Measurements from ENCODE around the gene RHAG.
"Not testable (repeated sequence)": the region's sequence is repeated elsewhere in the genome, so short reads cannot be mapped to it uniquely, and the experiment has no call there.

RHAG gene

DNA sequence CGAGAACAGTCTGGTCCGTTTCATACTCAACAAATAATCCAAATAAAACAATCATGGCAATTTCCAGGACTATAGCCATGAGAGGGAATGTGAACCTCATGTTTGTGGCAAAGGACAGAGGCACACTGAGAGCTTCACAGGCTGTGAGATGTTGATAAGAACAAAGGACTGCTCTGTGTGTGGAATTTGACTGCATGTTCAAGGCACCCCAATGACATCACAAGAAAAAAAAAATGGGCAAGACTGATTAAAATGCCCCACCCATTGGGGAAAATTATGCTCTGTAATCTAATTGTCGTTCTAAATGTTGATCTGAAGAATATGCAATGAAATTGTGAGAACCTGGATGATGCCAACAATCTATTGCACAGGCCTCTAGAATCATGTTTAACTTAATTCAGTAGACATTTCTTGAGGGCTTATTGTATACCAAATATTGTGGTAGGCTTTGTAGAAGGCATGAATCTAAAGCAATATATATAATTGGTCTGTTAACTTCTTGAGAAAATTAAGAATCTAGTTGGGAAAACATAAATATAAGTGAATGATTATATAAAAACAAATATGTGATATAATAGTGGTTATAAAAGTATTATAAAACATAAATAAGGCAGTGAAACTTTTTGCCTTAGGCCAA lies at the start of gene RHAG:
RHAG (minus strand) TSS at position 127 of the 637 bp plus-strand sequence; CDS start at position 100, 27 bp downstream.
- no peak for DNase-seq (ENCODE audit: low read depth)

DNA sequence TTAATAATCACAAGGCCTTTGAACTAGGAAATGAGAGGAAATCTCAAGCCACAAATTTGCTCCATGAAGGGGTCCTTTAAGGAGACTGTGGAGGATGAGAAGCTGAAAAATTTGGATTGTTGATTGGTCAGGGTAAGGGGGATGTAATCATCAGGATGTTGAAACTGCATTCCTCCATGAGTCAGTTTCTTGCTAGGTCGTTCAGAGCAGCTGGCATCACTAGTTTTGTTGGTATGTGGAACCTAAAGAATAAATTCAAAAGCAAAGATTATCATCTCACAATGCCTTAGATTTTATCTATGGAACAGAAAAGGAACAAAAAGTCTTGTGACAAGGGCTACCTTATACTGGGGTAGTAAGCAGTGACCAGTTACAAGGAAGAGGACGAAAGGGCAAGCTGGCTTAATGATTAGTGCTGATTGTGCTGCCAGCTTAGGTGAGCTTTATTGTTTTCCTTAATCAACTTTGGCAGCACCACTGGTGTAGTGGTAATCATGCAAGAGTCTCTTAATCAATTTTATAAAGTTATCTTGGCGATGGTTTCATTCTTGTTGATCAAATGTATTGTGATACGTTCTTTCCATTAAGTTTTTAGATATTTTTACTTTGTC lies 40.1 kb upstream of the RHAG start:
- peak; percentile 29 for DNase-seq (ENCODE audit: low read depth)

- no peak for DNase-seq (ENCODE audit: low read depth)
Measured at GRCh38 chr6:49675816-49676215, 39.2 kb upstream of the RHAG start.

DNA sequence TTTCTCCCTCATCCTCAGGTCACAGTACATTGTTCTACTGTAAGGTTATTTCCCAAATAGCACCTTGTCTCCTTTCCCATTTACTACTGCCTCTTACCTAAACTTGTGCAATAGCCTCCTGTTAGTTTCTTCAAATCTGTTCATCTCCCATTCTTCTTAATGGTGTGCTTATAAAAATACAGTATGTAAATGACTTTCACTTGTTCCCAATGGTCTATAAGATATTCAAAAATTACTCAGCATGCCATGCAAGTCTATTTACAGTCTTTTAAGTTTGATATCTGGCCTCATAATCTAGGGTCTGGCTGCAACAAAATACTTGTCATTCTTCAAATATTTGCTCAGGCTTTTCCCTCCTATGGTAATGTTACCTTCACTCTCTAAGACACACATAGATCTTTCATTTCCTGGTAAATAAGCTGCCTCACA lies 31.5 kb upstream of the RHAG start:
- DNase-seq (ENCODE audit: low read depth): no peak

GRCh38 chr6:49666930-49667757 lies 30.5 kb upstream of the RHAG start:
- no peak for DNase-seq (ENCODE audit: low read depth)

GRCh38 chr6:49666480-49666879 lies 29.8 kb upstream of the RHAG start:
- no peak for DNase-seq (ENCODE audit: low read depth)

GRCh38 chr6:49664817-49665216 lies 28.2 kb upstream of the RHAG start:
- DNase-seq (ENCODE audit: low read depth): no peak

DNA sequence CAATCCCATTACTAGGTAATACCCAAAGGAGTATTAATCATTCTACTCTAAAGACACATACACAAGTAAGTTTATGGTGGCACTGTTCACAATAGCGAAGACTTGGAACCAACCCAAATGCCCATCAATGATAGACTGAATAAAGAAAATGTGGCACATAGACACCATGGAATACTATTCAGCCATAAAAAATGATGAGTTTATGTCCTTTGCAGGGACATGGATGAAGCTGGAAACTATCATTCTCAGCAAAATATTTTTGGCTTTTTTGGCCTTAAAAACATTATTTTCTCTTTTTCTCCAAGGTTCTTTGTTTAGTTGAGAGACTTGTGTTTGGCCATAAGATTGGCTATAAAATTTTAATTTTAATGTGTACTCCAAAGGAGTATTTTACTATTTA lies 27.4 kb upstream of the RHAG start:
- DNase-seq (ENCODE audit: low read depth): not testable (repeated sequence)

GRCh38 chr6:49662892-49663261 lies 26.2 kb upstream of the RHAG start:
- no peak for DNase-seq (ENCODE audit: low read depth)

DNA sequence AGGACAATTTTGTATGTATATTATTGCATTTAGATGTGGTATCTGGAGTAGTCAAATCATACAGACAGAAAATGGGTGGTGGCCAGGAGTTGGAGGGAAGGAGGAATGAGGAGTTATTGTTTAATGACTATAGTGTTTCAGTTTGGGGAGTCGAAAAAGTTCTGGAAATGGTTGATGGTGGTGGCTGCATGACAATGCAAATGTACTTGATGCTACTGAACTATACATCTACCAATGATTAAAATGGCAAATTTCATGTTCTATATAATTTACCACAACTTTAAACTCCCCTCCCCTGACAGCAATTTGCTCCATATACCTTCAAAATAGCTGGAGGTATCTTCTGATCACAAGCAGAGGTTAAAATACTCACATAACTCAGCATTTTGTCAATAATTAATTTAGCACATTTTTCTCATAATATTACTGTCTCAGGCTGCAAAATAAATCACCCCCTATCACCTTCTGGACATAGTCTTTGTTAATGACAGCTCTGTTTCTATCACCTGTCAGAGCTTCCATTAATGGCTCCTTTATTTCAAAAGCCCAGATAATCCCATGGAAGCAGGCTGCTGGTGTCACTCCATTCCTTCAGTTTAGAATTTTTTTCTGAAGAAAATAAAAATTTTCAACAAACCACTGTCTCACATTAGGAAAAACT lies 25.7 kb upstream of the RHAG start:
- DNase-seq (ENCODE audit: low read depth): no peak

DNA sequence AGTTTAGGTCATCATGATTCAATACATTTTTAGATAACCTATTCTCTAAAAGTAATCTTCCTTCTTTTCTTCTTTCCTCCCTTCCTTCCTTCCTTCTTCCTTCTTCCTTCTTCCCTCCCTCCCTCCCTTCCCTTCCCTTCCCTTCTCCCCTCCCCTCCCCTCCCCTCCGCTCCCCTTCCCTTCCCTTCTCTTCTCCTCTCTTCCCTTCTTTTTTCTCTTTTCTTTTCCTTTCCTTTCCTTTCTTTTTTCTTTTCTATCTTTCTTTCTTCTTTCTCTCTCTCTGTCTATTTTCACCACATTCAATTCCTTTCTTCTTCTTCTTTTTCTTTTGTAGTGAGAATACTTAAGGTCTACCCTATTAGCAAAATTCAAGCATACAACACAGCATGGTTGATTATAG lies 17.3 kb upstream of the RHAG start:
- DNase-seq (ENCODE audit: low read depth): no peak

GRCh38 chr6:49653438-49653837 lies 16.8 kb upstream of the RHAG start:
- DNase-seq (ENCODE audit: low read depth): no peak

GRCh38 chr6:49651239-49651638 lies 14.6 kb upstream of the RHAG start:
- DNase-seq (ENCODE audit: low read depth): no peak

DNA sequence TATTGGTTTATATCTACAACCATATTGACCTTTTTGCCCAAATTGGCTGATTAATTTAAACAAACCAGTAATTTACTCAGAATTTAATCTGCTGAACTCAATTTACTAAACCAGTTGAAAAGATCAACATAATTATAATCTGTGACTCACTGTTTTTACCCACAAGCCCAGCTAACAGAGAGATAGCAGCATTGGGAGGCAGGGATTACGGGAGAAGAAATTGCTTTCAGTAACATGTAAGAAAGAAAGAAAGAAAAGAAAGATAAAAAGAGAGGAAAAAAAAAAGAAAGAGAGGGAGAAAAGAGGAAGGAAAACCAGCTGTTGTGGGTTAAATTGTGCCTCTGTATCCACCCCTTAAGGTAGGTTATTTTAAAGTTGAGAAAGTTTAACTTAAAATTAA lies 13.3 kb upstream of the RHAG start:
- no peak for DNase-seq (ENCODE audit: low read depth)

DNA sequence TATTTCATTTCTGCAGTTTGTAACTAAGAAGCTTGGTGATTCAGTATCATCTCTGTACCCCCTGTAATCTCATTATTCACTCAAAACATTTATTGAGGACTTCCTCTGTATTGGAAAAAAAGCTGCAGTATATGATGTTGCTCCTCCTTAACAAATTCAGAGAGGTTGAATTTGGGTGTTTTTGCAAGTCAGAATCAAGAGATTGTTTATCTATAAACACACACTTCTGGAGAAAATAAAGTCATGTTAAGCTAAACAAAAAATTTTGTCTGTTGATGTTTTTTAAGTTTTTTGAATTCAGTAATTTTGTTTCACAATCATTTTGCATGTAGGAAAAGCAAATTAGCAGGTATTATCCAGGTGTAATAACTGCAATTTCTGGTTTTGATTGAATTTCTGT lies 11.4 kb upstream of the RHAG start:
- no peak for DNase-seq (ENCODE audit: low read depth)

DNA sequence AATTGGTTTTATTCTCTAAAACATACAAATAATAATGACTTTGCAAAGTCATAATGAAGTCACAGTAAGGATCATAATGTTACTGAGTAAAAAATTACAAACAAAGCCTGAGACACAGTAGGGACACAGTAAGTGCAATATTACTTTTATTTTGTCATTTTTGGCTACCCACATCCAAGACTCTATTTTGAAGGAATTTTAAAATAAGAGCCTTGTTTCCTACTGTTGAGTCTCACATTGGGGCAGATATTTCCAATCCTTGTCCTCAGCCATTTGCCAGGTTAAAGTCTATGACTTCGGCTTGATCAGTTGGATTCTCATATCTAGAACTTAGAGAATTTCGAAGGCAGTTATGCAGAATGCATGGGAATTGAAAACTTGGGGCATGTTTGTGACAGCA lies 10.8 kb upstream of the RHAG start:
- DNase-seq (ENCODE audit: low read depth): no peak

DNA sequence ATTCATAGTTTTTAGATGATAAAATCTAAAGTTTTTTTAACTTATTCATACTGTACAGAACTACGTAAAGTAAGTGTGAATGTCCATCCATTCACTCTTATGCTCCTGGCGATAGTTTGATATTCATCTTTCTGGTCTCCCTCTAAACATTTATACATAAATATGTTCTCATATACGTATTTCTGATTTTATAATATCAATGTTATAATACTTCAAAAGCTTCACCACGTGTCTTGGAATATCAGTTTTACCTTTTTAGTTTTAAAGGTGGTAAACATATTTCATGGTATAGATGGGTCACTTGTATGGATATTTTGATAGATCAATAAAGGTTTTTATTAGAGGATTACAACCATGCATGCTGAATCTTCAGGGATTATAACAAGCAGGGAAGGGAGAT lies 10.3 kb upstream of the RHAG start:
- DNase-seq (ENCODE audit: low read depth): no peak

DNA sequence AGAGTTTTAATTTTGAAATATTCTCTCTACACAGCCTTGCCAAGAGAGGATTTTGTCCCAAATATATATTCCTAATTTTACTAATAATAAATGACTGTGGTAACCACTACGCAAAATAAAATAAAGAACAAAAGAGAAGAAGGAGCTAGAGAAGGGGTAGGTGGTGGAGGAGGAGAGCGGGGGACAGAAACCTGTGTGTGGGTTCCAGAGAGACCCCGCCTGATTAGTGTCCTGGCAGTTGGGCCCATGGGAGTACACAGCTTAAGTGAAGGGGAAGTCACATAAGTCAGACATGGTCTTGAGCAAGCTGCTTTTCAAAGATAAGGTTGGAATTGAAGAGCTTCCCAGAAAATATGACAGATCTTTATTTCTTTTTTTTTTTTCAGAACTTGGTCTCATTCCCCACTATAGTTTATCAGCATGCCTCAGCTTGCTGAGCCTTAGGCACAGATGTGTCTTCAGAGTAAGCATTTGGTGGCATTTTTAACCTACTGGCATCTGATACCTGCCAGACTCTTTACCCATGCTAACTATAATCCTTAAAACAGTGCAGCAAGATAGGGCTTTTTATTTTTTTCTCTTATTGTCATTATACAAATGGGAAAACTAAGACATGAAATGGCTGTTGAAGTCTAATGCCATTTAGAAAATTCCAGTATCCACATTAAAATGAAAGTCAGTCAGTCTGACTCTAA lies 9.6 kb upstream of the RHAG start:
- no peak for DNase-seq (ENCODE audit: low read depth)

DNA sequence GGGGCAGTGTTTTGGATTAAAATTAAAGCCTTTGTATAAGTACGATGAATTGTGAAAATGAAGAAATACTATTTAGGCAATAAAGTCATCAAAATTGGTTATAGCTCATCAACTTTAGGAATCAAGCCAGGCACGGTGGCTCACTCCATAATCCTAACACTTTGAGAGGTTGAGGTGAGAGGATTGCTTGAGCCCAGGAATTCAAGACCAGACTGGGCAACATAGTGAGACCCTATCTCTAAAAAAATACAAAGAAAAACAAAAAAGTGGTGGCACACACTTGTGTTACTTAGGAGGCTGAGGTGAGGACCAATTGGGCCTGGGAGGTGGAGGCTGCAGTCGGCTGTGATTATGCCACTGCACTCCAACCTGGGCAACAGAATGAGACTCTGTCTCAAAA lies 8.5 kb upstream of the RHAG start:
- no peak for DNase-seq (ENCODE audit: low read depth)

- DNase-seq (ENCODE audit: low read depth): no peak
Measured at GRCh38 chr6:49639177-49639817, 2.7 kb upstream of the RHAG start.

- DNase-seq (ENCODE audit: low read depth): no peak
Measured at GRCh38 chr6:49637350-49637731, 702 bp upstream of the RHAG start.
